HUES48 (cell line): Measurements from ENCODE around the gene FREM2.

Source experiments
- H3K27ac ChIP-seq: one replicate; pipeline ENCODE4 v1.7.0; 2013; ENCODE audit warnings: low read depth, low read length, inconsistent platforms
- H3K27me3 ChIP-seq: 2 replicates; pipeline ENCODE4 v1.6.1; 2013; ENCODE audit warnings: mild to moderate bottlenecking, low read length; ENCODE audit not compliant: control insufficient read depth, insufficient read depth
- H3K36me3 ChIP-seq: 2 replicates; pipeline ENCODE4 v1.6.1; 2013; ENCODE audit warnings: low read length; ENCODE audit not compliant: control insufficient read depth, insufficient read depth
- H3K4me1 ChIP-seq: 2 replicates; pipeline ENCODE4 v1.6.1; 2013; ENCODE audit warnings: mild to moderate bottlenecking, low read length; ENCODE audit not compliant: control insufficient read depth, insufficient read depth
- H3K4me3 ChIP-seq: 2 replicates; pipeline ENCODE4 v1.5.1; 2013; ENCODE audit warnings: mild to moderate bottlenecking, low read depth, low read length
- H3K9ac ChIP-seq: 2 replicates; pipeline ENCODE4 v1.6.1; 2013; ENCODE audit warnings: mild to moderate bottlenecking, low read depth, low read length, moderate library complexity
- H3K9me3 ChIP-seq: 2 replicates; pipeline ENCODE4 v1.6.1; 2013; ENCODE audit warnings: low read length; ENCODE audit not compliant: control insufficient read depth, insufficient read depth

Gene FREM2

GRCh38 chr13:38667526-38668109 is 19.3 kb upstream of the FREM2 start:
- Histone ChIP-seq H3K4me1 (no peaks in the 10 kb centered on the region), H3K27ac (no peak overlapping the region), H3K27me3 (no peaks in the 10 kb centered on the region), H3K4me3 (no peak overlapping the region), H3K9me3 (no peaks in the 10 kb centered on the region), H3K36me3 (no peaks in the 10 kb centered on the region), H3K9ac (no peak overlapping the region)

DNA sequence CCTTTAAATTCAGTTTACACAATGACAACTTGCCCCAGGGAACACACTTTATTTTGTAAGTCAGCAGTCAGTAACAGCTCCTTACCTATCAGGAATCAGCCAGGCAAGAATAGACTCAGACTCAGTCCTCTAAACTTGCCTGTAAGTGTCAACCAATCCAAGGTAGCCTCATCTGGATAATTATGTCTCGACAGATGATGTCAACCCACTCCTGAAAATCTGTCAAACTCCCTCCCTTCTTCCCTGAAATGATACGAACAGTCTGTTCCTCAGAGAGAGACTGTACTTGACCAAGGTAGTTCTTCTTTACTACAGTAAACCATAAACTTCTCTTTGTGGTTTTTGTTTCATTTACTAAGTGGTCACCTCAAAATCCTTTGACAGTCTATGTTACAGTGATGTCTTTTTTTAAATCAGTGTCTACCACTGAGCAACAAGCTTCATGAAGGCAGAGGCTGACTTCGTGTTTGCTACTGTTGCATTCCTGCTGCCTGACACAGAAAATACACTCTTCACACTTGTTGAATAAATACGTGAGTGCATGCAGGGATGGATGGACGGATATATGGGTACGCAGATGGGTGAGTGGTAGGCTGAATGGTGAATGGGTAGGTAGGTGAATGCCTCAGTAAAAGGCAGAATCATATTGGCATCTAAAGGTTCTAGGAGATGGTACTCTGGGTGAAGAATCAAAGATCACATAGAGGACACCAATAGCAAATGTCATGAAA is 17.5 kb upstream of the FREM2 start:
- no peak overlapping the region for H3K9ac ChIP-seq
- H3K27ac ChIP-seq: no peak overlapping the region
- peaks cover 4% of the 10 kb centered on the region; the same call in 1 of the 2 replicates for H3K4me1 ChIP-seq
- H3K4me3 ChIP-seq: no peak overlapping the region
- no peaks in the 10 kb centered on the region for H3K36me3 ChIP-seq
- no peaks in the 10 kb centered on the region for H3K27me3 ChIP-seq
- no peaks in the 10 kb centered on the region for H3K9me3 ChIP-seq

DNA sequence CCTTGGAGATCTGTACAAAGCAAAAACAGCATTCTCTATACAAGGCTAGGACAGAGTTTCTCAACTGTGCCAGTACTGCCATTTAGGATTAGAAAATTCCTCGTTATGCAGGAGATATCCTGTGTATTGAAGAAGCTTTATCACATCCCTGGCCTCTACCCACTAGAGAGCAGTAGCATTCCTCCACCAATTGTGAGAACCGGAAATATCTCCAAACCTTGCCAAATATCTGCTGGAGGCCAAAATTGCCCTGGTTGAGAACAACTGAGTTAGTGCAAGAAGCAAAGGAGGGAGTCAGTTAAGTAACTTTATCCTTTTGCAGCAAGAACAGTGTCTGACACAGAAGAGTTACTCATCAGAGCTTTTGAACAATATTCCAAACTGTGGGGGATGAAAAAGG is 16.2 kb upstream of the FREM2 start:
- H3K9me3 ChIP-seq: no peaks in the 10 kb centered on the region
- H3K27ac ChIP-seq: no peak overlapping the region
- H3K4me1 ChIP-seq: peaks cover 5% of the 10 kb centered on the region; the same call in 1 of the 2 replicates

GRCh38 chr13:38671980-38672379 is 14.9 kb upstream of the FREM2 start:
- Histone ChIP-seq H3K36me3 (no peaks in the 10 kb centered on the region), H3K27ac (no peak overlapping the region)

More for the DNA sequence above, 16.2 kb upstream of the FREM2 start:
- H3K36me3 ChIP-seq: no peaks in the 10 kb centered on the region
- H3K9ac ChIP-seq: no peak overlapping the region
- no peak overlapping the region for H3K4me3 ChIP-seq
- H3K27me3 ChIP-seq: no peaks in the 10 kb centered on the region

GRCh38 chr13:38674208-38674607 is 12.7 kb upstream of the FREM2 start:
- H3K4me3 ChIP-seq: no peak overlapping the region
- H3K36me3 ChIP-seq: no peaks in the 10 kb centered on the region

More at GRCh38 chr13:38671980-38672379, 14.9 kb upstream of the FREM2 start:
- H3K4me1 ChIP-seq: peaks cover 5% of the 10 kb centered on the region; the same call in 1 of the 2 replicates
- H3K9ac ChIP-seq: no peak overlapping the region
- H3K9me3 ChIP-seq: no peaks in the 10 kb centered on the region
- H3K4me3 ChIP-seq: no peak overlapping the region
- H3K27me3 ChIP-seq: no peaks in the 10 kb centered on the region

GRCh38 chr13:38680912-38681311 is 6.0 kb upstream of the FREM2 start:
- Histone ChIP-seq H3K4me1 (peaks cover 11% of the 10 kb centered on the region; the same call in 1 of the 2 replicates), H3K27me3 (no peaks in the 10 kb centered on the region), H3K9me3 (no peaks in the 10 kb centered on the region), H3K9ac (no peak overlapping the region), H3K36me3 (no peaks in the 10 kb centered on the region), H3K4me3 (no peak overlapping the region), H3K27ac (no peak overlapping the region)

More at GRCh38 chr13:38674208-38674607, 12.7 kb upstream of the FREM2 start:
- no peak overlapping the region for H3K9ac ChIP-seq
- peaks cover 5% of the 10 kb centered on the region; the same call in 1 of the 2 replicates for H3K4me1 ChIP-seq
- H3K9me3 ChIP-seq: no peaks in the 10 kb centered on the region
- no peak overlapping the region for H3K27ac ChIP-seq
- H3K27me3 ChIP-seq: no peaks in the 10 kb centered on the region

GRCh38 chr13:38684714-38685113 is 2.2 kb upstream of the FREM2 start:
- no peaks in the 10 kb centered on the region for H3K9me3 ChIP-seq
- H3K4me1 ChIP-seq: peaks cover 14% of the 10 kb centered on the region; the same call in 1 of the 2 replicates
- no peak overlapping the region for H3K9ac ChIP-seq
- no peak overlapping the region for H3K27ac ChIP-seq
- no peak overlapping the region for H3K4me3 ChIP-seq
- peaks cover 6% of the 10 kb centered on the region; the same call in 1 of the 2 replicates for H3K36me3 ChIP-seq
- H3K27me3 ChIP-seq: peaks cover 16% of the 10 kb centered on the region

- Histone ChIP-seq H3K4me1 (0 out of 2 replicates have a peak, but pooled peaks cover 9% of the 10 kb centered on the region), H3K9ac (no peak overlapping the region), H3K36me3 (peaks cover 11% of the 10 kb centered on the region; the same call in 1 of the 2 replicates), H3K9me3 (no peaks in the 10 kb centered on the region), H3K27ac (peak overlapping the region; percentile 74), H3K4me3 (peak overlapping the region; percentile 73), H3K27me3 (peaks cover 16% of the 10 kb centered on the region)
These were observed 1.4 kb upstream of the FREM2 start for GRCh38 chr13:38685431-38685830.

DNA sequence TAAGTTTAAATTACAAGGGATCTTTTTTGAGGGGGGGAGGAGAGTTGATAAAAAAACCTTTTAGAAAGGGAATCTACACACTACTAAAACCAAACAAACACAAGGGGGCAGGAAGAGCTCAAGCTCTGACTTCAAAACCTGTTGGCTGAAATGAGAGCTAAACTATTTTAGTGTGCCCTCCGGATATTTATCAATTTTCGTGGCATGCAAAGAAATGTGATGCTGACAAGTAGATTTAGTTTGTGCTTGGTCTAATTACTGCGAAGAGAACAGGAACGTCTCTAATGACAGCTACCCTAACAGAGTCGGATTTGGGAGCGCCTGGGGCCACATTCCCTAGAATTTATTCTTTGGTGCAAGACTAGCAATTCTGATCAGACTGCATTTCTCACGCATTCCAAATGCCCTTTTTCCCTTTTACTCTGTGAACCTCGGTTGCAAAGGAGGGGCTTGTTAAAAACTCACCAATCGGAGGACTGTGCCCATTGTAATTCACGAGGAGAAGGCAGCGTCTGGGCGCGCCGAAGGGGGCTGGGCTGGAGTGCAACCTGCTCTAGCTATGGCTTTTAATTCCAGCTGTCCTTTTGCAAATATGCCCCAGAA is 802 bp upstream of the FREM2 start:
- Histone ChIP-seq H3K9ac (0 out of 2 replicates have a peak overlapping the region, but pooled peaks have one; percentile 10), H3K9me3 (no peaks in the 10 kb centered on the region), H3K36me3 (peaks cover 11% of the 10 kb centered on the region; the same call in 1 of the 2 replicates), H3K4me1 (0 out of 2 replicates have a peak, but pooled peaks cover 9% of the 10 kb centered on the region), H3K27ac (peak overlapping the region; percentile 74), H3K4me3 (peak overlapping the region; percentile 73), H3K27me3 (peaks cover 16% of the 10 kb centered on the region)

DNA sequence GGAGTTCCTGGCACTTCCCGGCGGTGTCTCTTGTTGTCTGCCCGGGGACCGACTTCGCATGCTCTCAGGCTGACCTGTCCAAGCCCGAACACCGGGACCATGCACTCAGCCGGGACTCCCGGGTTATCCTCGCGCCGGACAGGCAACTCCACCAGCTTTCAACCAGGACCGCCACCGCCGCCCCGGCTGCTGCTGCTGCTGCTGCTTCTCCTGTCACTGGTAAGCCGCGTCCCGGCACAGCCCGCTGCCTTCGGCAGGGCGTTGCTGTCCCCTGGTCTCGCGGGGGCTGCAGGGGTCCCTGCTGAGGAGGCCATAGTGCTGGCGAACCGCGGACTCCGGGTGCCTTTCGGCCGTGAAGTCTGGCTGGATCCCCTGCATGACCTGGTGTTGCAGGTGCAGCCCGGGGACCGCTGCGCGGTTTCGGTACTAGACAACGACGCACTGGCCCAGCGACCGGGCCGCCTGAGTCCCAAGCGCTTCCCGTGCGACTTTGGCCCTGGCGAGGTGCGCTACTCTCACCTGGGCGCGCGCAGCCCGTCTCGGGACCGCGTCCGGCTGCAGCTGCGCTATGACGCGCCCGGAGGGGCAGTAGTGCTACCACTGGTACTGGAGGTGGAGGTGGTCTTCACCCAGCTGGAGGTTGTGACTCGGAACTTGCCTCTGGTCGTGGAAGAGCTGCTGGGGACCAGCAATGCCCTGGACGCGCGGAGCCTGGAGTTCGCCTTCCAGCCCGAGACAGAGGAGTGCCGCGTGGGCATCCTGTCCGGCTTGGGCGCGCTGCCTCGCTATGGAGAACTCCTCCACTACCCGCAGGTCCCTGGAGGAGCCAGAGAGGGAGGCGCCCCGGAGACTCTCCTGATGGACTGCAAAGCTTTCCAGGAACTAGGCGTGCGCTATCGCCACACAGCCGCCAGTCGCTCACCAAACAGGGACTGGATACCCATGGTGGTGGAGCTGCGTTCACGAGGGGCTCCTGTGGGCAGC is 661 bp downstream of the FREM2 start:
- Histone ChIP-seq H3K4me3 (peak overlapping the region; percentile 73), H3K9ac (peak overlapping the region; percentile 48; the same call in 1 of the 2 replicates), H3K36me3 (peaks cover 11% of the 10 kb centered on the region; the same call in 1 of the 2 replicates)

More for the DNA sequence above, 661 bp downstream of the FREM2 start:
- no peaks in the 10 kb centered on the region for H3K9me3 ChIP-seq
- peaks cover 16% of the 10 kb centered on the region for H3K27me3 ChIP-seq
- 0 out of 2 replicates have a peak, but pooled peaks cover 9% of the 10 kb centered on the region for H3K4me1 ChIP-seq
- H3K27ac ChIP-seq: peak overlapping the region; percentile 66
